HCT116 (cell line): ENCODE data around the gene ALOXE3.

Source experiments
- CBX3 ChIP-seq: IDR thresholded peaks from 2 replicates; pipeline ENCODE4 v1.6.1; 2012; ENCODE audit warnings: low read depth
- CEBPB ChIP-seq: IDR thresholded peaks from 2 replicates; pipeline ENCODE4 v1.6.1; 2012; ENCODE audit warnings: low read depth
- EZH2 ChIP-seq: fragments of 200-600 bp; sonication (generic); IDR thresholded peaks from 2 replicates; pipeline ENCODE4 v1.6.1; 2017; ENCODE audit warnings: antibody characterized with exemption, mixed run types
- EZH2phosphoT487 ChIP-seq: fragments of 200-600 bp; IDR thresholded peaks from 2 replicates; pipeline ENCODE4 v1.6.1; 2018; ENCODE audit warnings: antibody characterized with exemption, borderline replicate concordance
- FOSL1 ChIP-seq: IDR thresholded peaks from 2 replicates; pipeline ENCODE4 v1.6.1; 2012; ENCODE audit warnings: low read depth
- JUND ChIP-seq: IDR thresholded peaks from 2 replicates; pipeline ENCODE4 v1.6.1; 2012
- MAX ChIP-seq: IDR thresholded peaks from 2 replicates; pipeline ENCODE4 v1.6.1; 2012
- POLR2A ChIP-seq: IDR thresholded peaks from 2 replicates; pipeline ENCODE4 v1.7.0; 2011; ENCODE audit warnings: borderline replicate concordance; ENCODE audit not compliant: insufficient read depth, insufficient read length; ENCODE audit errors: extremely low read depth
- POLR2AphosphoS5 ChIP-seq: IDR thresholded peaks from 2 replicates; pipeline ENCODE4 v1.6.1; 2011; ENCODE audit warnings: mild to moderate bottlenecking, low read depth, low read length, moderate library complexity
- RAD21 ChIP-seq: IDR thresholded peaks from 2 replicates; pipeline ENCODE4 v1.6.1; 2012; ENCODE audit warnings: low read depth, mild to moderate bottlenecking
- SIN3A ChIP-seq: IDR thresholded peaks from 2 replicates; pipeline ENCODE4 v1.6.1; 2012; ENCODE audit warnings: low read depth
- TCF7L2 ChIP-seq: IDR thresholded peaks from 2 replicates; pipeline ENCODE4 v1.7.0; 2011; ENCODE audit warnings: borderline replicate concordance, inconsistent platforms; ENCODE audit not compliant: insufficient read depth, insufficient read length; ENCODE audit errors: extremely low read depth
- YY1 ChIP-seq: IDR thresholded peaks from 2 replicates; pipeline ENCODE4 v1.6.1; 2011; ENCODE audit warnings: low read length, low read depth, moderate library complexity, mild to moderate bottlenecking; ENCODE audit not compliant: insufficient replicate concordance; ENCODE audit errors: extremely low read depth
- TF ChIP-seq, protein P1 (sequence below), 3 experiments: fragments of 200-600 bp in 1 of 3; sonication (generic) in 1 of 3; IDR thresholded peaks in 2 of 3; conservative IDR thresholded peaks in 1 of 3; 2 replicates each; pipeline ENCODE4 v1.5.1; 2012 to 2017; ENCODE audit warnings: low read depth in 2 of 3, low read length in 2 of 3, antibody characterized with exemption in 1 of 3, borderline replicate concordance in 1 of 3, control low read depth in 1 of 3, mild to moderate bottlenecking in 1 of 3, mixed read lengths in 1 of 3, mixed run types in 1 of 3, moderate library complexity in 1 of 3; ENCODE audit not compliant: insufficient read depth in 1 of 3

- TF ChIP-seq MAX (peak; percentile 77), POLR2AphosphoS5 (peak; percentile 52), TCF7L2 (peak; percentile 37), RAD21 (peak; percentile 79), EZH2phosphoT487 (no peak), POLR2A (no peak), YY1 (peak; percentile 70), EZH2 (no peak), CEBPB (no peak), FOSL1 (no peak), JUND (no peak), CBX3 (peak; percentile 96), SIN3A (no peak)
- TF ChIP-seq, protein P1, sequence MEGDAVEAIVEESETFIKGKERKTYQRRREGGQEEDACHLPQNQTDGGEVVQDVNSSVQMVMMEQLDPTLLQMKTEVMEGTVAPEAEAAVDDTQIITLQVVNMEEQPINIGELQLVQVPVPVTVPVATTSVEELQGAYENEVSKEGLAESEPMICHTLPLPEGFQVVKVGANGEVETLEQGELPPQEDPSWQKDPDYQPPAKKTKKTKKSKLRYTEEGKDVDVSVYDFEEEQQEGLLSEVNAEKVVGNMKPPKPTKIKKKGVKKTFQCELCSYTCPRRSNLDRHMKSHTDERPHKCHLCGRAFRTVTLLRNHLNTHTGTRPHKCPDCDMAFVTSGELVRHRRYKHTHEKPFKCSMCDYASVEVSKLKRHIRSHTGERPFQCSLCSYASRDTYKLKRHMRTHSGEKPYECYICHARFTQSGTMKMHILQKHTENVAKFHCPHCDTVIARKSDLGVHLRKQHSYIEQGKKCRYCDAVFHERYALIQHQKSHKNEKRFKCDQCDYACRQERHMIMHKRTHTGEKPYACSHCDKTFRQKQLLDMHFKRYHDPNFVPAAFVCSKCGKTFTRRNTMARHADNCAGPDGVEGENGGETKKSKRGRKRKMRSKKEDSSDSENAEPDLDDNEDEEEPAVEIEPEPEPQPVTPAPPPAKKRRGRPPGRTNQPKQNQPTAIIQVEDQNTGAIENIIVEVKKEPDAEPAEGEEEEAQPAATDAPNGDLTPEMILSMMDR (IDR thresholded peaks at IDR 0.05 in 2 of 3, conservative IDR thresholded peaks at IDR 0.05 in 1 of 3; ENCODE audit: borderline replicate concordance in 1 of 3, insufficient read depth in 1 of 3, low read depth in 2 of 3, low read length in 2 of 3), result peak; percentile 84 to 98 (median 86)
These were observed 38.8 kb downstream of the ALOXE3 start for GRCh38 chr17:8079291-8080207.
